ENCODE measurements around the gene TMEM271.

The TMEM271 gene

GRCh38 chr4:534101-534575 lies 42.0 kb downstream of the TMEM271 start:
- no peak for DNase-seq (ENCODE audit: low read depth in 3 of 3)

DNA sequence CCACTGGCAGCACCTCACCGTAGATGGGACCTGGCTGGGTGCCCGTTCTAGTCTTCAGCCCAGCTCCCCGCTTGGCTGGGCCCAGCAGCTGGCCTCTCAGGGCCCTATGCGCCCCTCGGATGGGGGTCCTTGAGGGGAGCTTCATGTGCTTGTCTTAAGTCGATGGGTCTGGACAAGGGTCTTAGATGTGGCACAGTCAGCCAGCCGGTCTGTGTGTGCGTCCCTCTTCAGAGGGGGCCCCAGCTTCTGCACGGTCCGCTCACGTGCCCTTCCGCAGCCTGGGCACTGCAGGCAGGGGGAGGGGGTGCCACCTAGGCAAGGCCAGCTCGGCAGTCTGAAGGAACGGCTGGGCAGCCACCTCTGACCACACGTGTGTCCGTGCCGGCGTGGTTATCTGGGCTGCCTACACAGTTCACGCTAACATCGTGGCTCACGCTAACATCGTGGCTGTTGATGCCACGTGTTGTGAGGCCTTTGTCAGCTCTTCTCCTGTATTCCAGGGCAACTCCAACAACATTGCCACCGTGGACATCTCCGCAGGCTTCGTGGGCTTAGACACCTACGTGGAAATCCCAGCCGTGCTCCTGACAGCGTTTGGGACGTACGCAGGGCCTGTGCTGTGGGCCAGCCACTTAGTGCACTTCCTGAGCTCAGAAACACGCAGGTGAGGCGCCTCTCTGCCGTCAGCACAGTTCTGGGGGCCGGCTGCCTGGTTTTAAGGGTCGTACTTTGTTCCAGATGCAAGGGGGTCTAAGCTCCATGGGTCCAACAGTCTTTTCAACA lies 42.6 kb downstream of the TMEM271 start:
- no peak for DNase-seq (ENCODE audit: low read depth in 3 of 3)

- no peak for DNase-seq (ENCODE audit: low read depth in 3 of 3)
These were observed 43.3 kb downstream of the TMEM271 start for GRCh38 chr4:532588-533317.

GRCh38 chr4:531721-532565 lies 44.2 kb downstream of the TMEM271 start:
- DNase-seq (ENCODE audit: low read depth in 3 of 3) = no peak

GRCh38 chr4:531076-531475 lies 45.0 kb downstream of the TMEM271 start:
- no peak for DNase-seq (ENCODE audit: low read depth in 3 of 3)

- DNase-seq (ENCODE audit: low read depth in 3 of 3) = no peak
These were observed 45.9 kb downstream of the TMEM271 start for GRCh38 chr4:530017-530781.

GRCh38 chr4:529563-529962 lies 46.5 kb downstream of the TMEM271 start:
- no peak for DNase-seq (ENCODE audit: low read depth in 3 of 3)

DNA sequence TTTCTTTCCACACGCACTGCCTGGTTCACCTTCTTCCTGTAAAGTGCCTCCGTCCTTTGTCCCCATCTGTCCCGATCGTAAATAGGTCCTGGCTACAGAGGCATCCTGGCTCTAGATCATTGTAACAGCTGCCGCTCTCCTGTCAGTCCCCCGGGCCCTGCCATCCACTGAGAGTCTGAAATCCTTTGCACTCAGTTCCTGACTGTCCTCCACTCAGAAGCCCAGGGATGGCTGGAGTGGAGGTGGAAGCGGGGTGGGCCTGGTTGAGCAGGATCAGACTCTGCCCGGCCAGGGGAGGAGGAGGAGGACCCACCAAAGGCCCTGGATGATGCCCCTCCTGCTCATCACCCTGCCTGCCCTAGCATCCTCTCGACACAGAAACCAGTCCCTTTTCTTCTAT lies 47.3 kb downstream of the TMEM271 start:
- DNase-seq (ENCODE audit: low read depth in 3 of 3) = no peak

GRCh38 chr4:528296-528695 lies 47.8 kb downstream of the TMEM271 start:
- no peak for DNase-seq (ENCODE audit: low read depth in 3 of 3)

DNA sequence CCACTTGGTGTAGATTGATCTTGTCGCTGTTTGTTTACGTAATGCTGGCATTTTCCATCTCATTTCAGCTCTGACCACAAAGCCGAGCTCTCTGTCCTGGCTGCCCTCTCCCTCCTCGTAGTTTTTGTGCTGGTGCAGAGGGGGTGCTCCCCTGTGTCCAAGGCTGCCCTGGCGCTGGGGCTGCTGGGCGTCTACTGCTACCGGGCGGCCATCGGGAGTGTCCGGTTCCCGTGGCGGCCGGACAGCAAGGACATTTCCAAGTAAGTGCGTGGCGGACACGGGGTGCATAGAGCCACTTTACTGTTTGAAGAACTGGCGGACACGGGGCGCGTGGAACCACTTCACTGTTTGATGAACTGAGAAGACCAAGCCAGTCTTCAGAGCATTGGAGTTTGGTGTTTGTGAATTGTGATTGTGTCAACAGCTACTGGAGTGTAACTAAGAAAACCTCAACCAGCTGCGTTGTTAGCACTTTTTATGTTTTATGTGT lies 49.1 kb downstream of the TMEM271 start:
- DNase-seq (ENCODE audit: low read depth in 3 of 3) = no peak

DNA sequence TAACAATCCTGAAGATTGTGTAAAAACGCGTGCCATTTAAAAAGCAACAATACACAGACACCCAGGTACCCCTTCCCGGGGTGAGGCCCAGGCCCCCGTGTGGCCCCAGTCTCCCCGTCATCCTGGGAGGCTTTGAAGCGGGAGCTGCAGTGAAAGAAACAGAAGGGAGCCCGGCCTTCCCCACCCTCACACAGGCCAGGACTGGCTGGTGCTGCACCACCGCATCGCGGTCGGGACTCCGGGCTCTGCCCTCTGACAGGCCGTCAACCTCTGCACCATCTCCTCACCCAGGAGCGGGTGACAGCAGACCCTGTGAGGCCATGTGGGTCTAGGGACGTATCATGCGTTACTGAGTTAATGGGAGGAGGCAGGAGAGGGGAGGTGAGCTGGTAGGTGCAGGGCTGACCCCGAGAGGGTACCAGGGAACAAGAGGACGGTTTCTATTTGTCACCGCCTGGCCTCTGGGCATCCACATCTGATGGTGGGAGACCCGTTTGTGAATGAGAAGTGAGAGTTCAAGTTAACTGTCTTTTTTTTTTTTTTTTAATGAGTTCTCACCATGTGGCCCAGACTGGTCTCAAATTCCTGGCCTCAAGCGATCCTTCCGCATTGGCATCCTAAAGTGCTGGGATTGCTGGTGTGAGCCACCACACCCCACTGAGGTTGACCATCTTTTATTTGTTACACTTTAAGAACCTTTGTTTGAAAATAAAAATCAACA lies 49.7 kb downstream of the TMEM271 start:
- DNase-seq (ENCODE audit: low read depth in 3 of 3) = no peak

- no peak for DNase-seq (ENCODE audit: low read depth in 3 of 3)
These were observed 50.4 kb downstream of the TMEM271 start for GRCh38 chr4:525660-526059.

- DNase-seq (ENCODE audit: low read depth in 3 of 3) = no peak
These were observed 51.9 kb downstream of the TMEM271 start for GRCh38 chr4:524196-524595.
